Breast epithelium (tissue), 4 donors: ENCODE results near the gene MYCL. TPM values are rescaled to one million over a fixed set of nuclear protein-coding genes. Genes with fewer than 3 reads are reported as not detected.
A peak's percentile ranks its signal among the peaks of the same experiment; 100 is the strongest.

Source experiments
- DNase-seq, 2 donors: peaks; one replicate each; pipeline ENCODE4 v3.0.0-alpha.2; 2019; ENCODE audit warnings: low spot score in 2 of 2
- H3K27ac ChIP-seq, 2 donors: fragments of 200-600 bp; sonication (generic) in 1 of 2; one replicate each; pipeline ENCODE4 v1.5.1; 2016 to 2019; ENCODE audit warnings: mild to moderate bottlenecking in 1 of 2
- H3K27me3 ChIP-seq, 2 donors: fragments of 200-600 bp; sonication (generic) in 1 of 2; one replicate each; pipeline versions ENCODE4 v1.5.1 to v1.6.0; 2017 to 2019; ENCODE audit warnings: control low read depth in 1 of 2, mild to moderate bottlenecking in 1 of 2
- H3K36me3 ChIP-seq: fragments of 200-600 bp; one replicate; pipeline ENCODE4 v1.5.1; 2019
- H3K4me1 ChIP-seq, 2 donors: fragments of 200-600 bp; sonication (generic); one replicate each; pipeline ENCODE4 v1.5.1; 2016 to 2019; ENCODE audit warnings: control low read depth in 1 of 2
- H3K4me3 ChIP-seq, 3 donors: fragments of 200-600 bp; sonication (generic); 1 replicate in 2 of 3; 2 replicates in 1 of 3; pipeline ENCODE4 v1.5.1; 2016 to 2019; ENCODE audit warnings: mild to moderate bottlenecking in 3 of 3, moderate library complexity in 2 of 3
- H3K9me3 ChIP-seq, 2 donors: fragments of 200-600 bp; sonication (generic) in 1 of 2; one replicate each; pipeline ENCODE4 v1.5.1; 2016 to 2019; ENCODE audit warnings: control low read depth in 1 of 2
- POLR2A ChIP-seq: fragments of 450-650 bp; IDR thresholded peaks from one replicate; pipeline ENCODE4 v1.6.1; 2016; ENCODE audit warnings: antibody characterized with exemption, mild to moderate bottlenecking, moderate library complexity
- POLR2AphosphoS5 ChIP-seq, 3 donors: sonication (generic); formaldehyde crosslinking; IDR thresholded peaks; one replicate each; pipeline ENCODE4 v1.6.1; 2017; ENCODE audit warnings: antibody characterized with exemption in 3 of 3
- intact Hi-C: fragments of 100-400 bp; cut with DNase I; formaldehyde crosslinking; loops from one replicate; pipeline ENCODE4 v1.15.1; 2023; ENCODE audit warnings: low total_unique reads
- total RNA-seq, 3 donors: library from RNA; depleted of rRNA; stranded (reverse); fragments of >200 nt; gene quantifications; one replicate each; pipeline ENCODE4 v1.1.0, GENCODE V29; 2016
- TF ChIP-seq, protein P1 (sequence below), 3 donors: fragments of 450-650 bp; IDR thresholded peaks; one replicate each; pipeline ENCODE4 v1.5.1; 2016 to 2017; ENCODE audit warnings: antibody characterized with exemption in 3 of 3, mild to moderate bottlenecking in 3 of 3, moderate library complexity in 3 of 3

The MYCL gene
- total RNA-seq, 3 donors from 2014 or later: 0.32 to 5.3 (median 0.98) TPM

DNA sequence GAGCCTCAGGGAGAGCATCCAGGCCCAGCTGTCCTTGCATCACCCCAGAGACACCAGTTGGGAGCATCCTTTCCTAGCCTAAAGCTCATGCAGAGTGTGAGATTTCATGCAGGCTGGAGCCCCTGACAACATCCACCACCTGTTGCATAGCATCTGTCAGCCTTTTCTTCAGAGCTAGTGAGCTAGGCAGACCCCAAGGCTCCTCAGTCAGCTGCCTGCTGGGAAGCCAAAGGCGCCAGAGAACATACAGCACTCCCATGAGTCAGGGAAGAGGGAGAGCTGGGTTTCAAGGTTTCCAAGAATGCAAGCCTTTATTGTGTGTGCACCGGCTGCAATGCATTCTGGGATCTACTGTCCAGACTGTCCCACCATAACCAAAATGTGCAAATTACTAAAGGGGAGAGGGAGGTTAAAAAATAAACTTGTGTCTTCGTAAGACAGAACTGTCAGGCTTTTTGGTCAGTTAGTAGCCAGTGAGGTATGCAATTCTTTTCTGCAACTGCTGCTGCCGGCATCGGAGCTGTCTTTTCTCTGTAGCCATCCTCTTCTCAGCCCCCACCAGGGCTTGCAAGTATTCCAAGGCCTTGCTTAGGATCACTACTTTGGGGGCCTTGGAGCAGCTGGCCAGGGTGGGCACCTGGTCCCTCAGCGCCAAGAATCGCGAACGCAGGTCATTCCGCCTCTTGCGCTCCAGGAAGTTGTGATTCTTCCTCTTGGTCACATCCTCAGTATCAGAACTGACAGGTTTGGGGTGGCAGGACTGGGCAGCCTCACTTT lies 4.6 kb downstream of the MYCL start:
- peaks cover 0 to 2% of the 10 kb centered on the region in 2 donors for H3K27me3 ChIP-seq
- H3K4me3 ChIP-seq: no peak overlapping the region
- H3K9me3 ChIP-seq: no peaks in the 10 kb centered on the region
- no peak for DNase-seq
- H3K36me3 ChIP-seq: no peaks in the 10 kb centered on the region
- H3K27ac ChIP-seq: no peak overlapping the region
- no peak for TF ChIP-seq POLR2A
- TF ChIP-seq, protein P1, sequence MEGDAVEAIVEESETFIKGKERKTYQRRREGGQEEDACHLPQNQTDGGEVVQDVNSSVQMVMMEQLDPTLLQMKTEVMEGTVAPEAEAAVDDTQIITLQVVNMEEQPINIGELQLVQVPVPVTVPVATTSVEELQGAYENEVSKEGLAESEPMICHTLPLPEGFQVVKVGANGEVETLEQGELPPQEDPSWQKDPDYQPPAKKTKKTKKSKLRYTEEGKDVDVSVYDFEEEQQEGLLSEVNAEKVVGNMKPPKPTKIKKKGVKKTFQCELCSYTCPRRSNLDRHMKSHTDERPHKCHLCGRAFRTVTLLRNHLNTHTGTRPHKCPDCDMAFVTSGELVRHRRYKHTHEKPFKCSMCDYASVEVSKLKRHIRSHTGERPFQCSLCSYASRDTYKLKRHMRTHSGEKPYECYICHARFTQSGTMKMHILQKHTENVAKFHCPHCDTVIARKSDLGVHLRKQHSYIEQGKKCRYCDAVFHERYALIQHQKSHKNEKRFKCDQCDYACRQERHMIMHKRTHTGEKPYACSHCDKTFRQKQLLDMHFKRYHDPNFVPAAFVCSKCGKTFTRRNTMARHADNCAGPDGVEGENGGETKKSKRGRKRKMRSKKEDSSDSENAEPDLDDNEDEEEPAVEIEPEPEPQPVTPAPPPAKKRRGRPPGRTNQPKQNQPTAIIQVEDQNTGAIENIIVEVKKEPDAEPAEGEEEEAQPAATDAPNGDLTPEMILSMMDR (IDR thresholded peaks at IDR 0.05): no peak
- TF ChIP-seq POLR2AphosphoS5 (IDR thresholded peaks at IDR 0.05): no peak
- H3K4me1 ChIP-seq: peaks cover 5 to 6% of the 10 kb centered on the region in 2 donors
- intact Hi-C loops: no loop called here

DNA sequence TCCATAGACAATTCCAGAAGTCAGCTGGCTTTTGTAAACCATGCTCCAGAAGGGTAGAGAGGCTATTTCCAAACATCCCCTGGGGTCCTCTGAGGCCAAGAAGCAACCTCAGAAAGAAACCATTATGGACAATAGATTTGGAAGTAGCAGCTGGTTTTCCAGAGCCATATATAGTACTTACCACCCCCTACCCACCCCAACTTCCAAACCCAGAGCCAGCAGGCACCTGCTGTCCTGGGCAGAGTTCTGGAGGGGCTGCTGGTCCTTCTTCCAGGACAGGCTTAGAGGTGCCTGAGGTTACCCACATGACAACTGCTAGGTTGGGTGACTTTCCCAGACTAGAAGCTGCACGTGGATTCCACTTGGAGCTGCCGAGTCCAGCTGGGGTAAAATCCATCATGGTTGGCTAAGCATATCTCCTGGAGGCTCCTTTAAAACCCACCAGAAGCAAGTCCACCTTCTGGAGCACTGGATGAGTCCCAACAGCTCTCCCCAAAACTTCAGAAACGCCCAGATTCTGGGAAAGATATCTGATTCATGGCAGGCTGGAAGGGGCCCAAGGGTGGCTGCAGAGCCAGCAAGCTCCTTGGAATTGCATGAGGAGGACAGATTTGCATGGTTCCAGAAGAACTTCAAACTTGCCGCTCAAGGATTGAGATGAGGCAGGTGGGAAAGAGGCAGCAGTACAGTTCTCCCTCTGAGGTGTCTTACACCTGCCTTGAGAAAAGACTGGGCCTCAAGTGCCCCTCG lies 5.8 kb downstream of the MYCL start:
- intact Hi-C loops: no loop called here
- Histone ChIP-seq H3K9me3 (no peaks in the 10 kb centered on the region), H3K36me3 (no peaks in the 10 kb centered on the region), H3K27me3 (peaks cover 0 to under 1% of the 10 kb centered on the region in 2 donors), H3K4me1 (peaks cover under 1 to 6% of the 10 kb centered on the region in 2 donors), H3K4me3 (no peak overlapping the region), H3K27ac (peak overlapping the region; percentile 10 to 33)
- TF ChIP-seq POLR2A (no peak), POLR2AphosphoS5 (IDR thresholded peaks at IDR 0.05) (no peak)
- TF ChIP-seq, protein P1 (IDR thresholded peaks at IDR 0.05): no peak
- no peak for DNase-seq

DNA sequence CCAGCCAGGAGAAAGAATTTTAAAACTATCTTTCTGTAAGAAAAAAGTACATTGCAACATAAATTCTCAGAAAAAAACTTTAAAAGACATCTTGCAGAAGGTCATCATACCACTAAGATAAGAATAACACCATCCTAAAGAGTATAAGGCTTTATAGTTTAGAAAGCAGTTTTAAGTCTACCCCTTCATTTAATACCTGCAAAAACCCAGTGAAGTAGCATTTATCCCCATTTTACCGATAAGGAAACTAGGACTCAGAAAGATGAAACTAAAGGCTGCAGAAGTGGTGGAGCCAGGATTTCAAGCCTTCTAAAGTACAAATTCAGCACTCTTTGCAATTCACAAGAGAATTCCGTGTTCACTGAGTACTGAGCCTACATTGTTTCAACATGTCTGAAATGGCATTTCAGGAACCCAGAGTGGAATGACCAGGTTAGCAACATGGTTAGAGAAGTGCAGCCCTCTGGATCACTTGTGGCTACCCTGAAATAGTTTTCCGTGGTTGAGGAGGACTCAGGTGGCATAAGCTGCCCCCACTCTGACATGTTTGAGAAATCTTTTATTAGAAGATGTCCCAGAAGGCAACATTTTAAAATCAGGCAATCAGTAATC lies 6.7 kb downstream of the MYCL start:
- peak overlapping the region in 1 of 2 donors; percentile 19 for H3K27ac ChIP-seq
- H3K36me3 ChIP-seq: no peaks in the 10 kb centered on the region
- H3K9me3 ChIP-seq: no peaks in the 10 kb centered on the region
- peak in 1 of 2 donors; percentile 48 for DNase-seq
- no peak overlapping the region for H3K4me3 ChIP-seq
- intact Hi-C loops: no loop called here
- peaks cover 0 to 6% of the 10 kb centered on the region in 2 donors for H3K4me1 ChIP-seq
- TF ChIP-seq, protein P1 (IDR thresholded peaks at IDR 0.05): no peak
- no peak for TF ChIP-seq POLR2AphosphoS5 (IDR thresholded peaks at IDR 0.05)
- no peak for TF ChIP-seq POLR2A
- H3K27me3 ChIP-seq: no peaks in the 10 kb centered on the region

DNA sequence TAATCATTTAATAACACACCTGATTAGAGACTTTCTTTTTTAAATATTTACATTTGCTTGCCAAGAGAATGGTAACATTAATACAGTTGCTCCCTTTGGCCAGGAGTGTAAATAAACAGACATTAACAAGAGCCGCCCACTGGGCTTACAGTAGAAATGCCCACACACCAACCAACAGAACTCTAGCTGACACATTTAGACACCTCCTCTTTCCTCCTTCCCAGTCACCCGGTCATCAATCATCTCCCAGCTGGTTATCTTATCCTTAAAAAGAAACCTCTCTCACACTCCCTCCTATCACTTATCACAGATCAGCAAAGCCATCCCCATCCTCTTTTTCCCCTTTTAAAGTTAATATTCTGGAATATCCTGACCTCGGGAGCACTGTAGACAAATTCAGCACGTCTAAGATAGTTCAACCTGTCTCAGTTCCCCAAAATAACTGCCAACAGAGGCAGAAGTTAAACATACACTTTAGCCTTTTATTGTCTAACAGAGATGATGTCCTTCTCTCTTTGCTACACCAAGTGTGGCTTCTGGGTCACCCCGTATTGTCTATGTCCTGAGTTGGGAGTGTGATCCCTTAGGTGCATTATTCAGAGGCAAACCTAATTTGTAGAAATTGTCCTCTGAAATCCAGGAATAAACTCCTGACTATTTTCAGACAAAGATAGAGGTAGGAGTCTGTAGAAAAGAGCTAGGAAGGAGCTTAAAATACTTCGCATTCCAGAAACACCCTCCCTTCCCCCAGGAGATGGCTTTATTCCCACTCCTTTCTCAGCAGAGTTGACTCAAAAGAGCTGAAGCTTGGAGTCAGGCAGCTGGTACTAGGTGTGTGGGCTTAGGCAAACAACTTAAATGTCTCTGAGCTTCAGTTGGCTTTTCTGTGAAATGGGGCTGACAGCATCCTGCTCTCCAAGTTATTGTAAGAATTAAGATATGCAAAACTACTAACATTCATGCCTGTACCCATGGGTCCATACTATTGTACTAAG lies 8.8 kb downstream of the MYCL start:
- intact Hi-C loops: no loop called here
- Histone ChIP-seq H3K4me3 (no peak overlapping the region), H3K9me3 (no peaks in the 10 kb centered on the region), H3K36me3 (no peaks in the 10 kb centered on the region), H3K27me3 (no peaks in the 10 kb centered on the region), H3K27ac (peak overlapping the region; percentile 15 to 69), H3K4me1 (peaks cover 0 to 6% of the 10 kb centered on the region in 2 donors)
- TF ChIP-seq, protein P1 (IDR thresholded peaks at IDR 0.05): no peak
- TF ChIP-seq POLR2A: no peak
- no peak for TF ChIP-seq POLR2AphosphoS5 (IDR thresholded peaks at IDR 0.05)
- peak in 1 of 2 donors; percentile 54 for DNase-seq
